HG02970 (cell line): ENCODE measurements around the gene UGT1A4.

ENCODE experiments used
- ATAC-seq: cut with Tn5 transposase; IDR thresholded peaks from one replicate; pipeline ENCODE4 v1.9.1; 2021; ENCODE audit warnings: mild to moderate bottlenecking, moderate library complexity, moderate number of reproducible peaks; ENCODE audit not compliant: unreplicated experiment, low FRiP score

Gene UGT1A4

DNA sequence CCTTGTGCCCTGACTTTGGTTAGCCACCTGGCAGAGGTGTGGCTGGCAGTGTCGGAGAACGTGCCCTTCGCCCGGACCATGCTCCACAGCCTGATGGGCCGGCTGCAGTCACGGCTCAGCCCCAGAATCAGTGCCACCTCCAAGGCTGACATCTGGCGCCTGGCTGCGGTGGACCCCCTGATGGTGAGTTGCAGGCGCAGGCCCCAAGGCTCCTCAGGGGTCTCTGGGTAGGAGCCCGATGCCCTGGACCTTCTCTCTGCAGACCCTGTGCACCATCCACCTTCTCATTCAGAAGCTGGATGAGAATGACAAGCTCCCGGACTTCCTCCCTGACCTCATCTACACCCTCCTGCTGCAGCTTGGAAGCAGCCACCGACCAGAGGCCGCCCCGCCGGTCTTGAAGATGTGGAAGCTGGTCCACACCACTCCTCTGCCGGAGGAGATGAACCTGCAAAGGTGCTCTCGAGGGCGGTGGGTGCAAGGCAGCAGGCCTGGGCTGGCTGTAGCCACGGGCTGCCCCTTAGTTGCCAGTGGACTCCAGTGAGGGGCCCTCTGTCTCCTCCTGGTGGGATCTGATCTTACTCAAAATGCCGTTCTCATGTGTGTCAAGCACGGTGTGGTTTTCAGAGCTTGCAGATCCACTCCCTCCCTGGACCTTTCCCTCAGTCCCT, 103.7 kb downstream of the UGT1A4 start:
- no peak for ATAC-seq
